DMS79 (cell line): ENCODE measurements around the gene PAX1.

Experiments used
- DNase-seq: peaks from one replicate; lab custom pipeline; 2025; lab: John Stamatoyannopoulos, UW

PAX1 gene

GRCh38 chr20:21705575-21706260 lies at the start of gene PAX1:
Gene PAX1, plus strand, starts transcription at chr20:21705664. Its CDS starts 49 bp downstream, at chr20:21705713.
- DNase-seq: no peak

- DNase-seq: no peak
Measured at GRCh38 chr20:21656308-21657067, 49.0 kb upstream of the PAX1 start.

- no peak for DNase-seq
Measured at GRCh38 chr20:21661488-21662055, 43.9 kb upstream of the PAX1 start.

- DNase-seq: no peak
Measured at GRCh38 chr20:21663465-21663864, 42.0 kb upstream of the PAX1 start.

- DNase-seq: no peak
Measured at GRCh38 chr20:21665687-21666446, 39.6 kb upstream of the PAX1 start.

- DNase-seq: no peak
Measured at GRCh38 chr20:21670126-21670525, 35.3 kb upstream of the PAX1 start.

- DNase-seq: no peak
Measured at GRCh38 chr20:21670981-21671380, 34.5 kb upstream of the PAX1 start.

GRCh38 chr20:21677261-21677660 lies 28.2 kb upstream of the PAX1 start:
- DNase-seq: no peak

- no peak for DNase-seq
Measured at GRCh38 chr20:21677781-21678180, 27.7 kb upstream of the PAX1 start.

- no peak for DNase-seq
Measured at GRCh38 chr20:21681234-21681921, 24.1 kb upstream of the PAX1 start.

GRCh38 chr20:21681922-21682318 lies 23.5 kb upstream of the PAX1 start:
- DNase-seq: no peak

- no peak for DNase-seq
Measured at GRCh38 chr20:21682521-21682954, 22.9 kb upstream of the PAX1 start.

GRCh38 chr20:21684671-21685070 lies 20.8 kb upstream of the PAX1 start:
- no peak for DNase-seq

GRCh38 chr20:21685981-21686380 lies 19.5 kb upstream of the PAX1 start:
- DNase-seq: no peak

GRCh38 chr20:21693322-21693721 lies 12.1 kb upstream of the PAX1 start:
- no peak for DNase-seq

- no peak for DNase-seq
Measured at GRCh38 chr20:21698494-21699215, 6.8 kb upstream of the PAX1 start.

GRCh38 chr20:21699216-21699508 lies 6.3 kb upstream of the PAX1 start:
- DNase-seq: no peak

- no peak for DNase-seq
Measured at GRCh38 chr20:21701171-21701876, 4.1 kb upstream of the PAX1 start.

GRCh38 chr20:21702016-21702415 lies 3.4 kb upstream of the PAX1 start:
- DNase-seq: no peak

GRCh38 chr20:21702553-21703470 lies 2.7 kb upstream of the PAX1 start:
- no peak for DNase-seq
